Memory B cell (primary cell): ENCODE data around the gene ASPHD2.
"Not testable (repeated sequence)": the region's sequence is repeated elsewhere in the genome, so short reads cannot be mapped to it uniquely, and the experiment has no call there.

Experiments used
- ATAC-seq: fragments of 150-1000 bp; cut with Tn5 transposase; 2 replicates; pipeline ENCODE4 v1.10.0; 2021; ENCODE audit warnings: low read depth, mild to moderate bottlenecking, moderate library complexity
- DNase-seq, 2 donors: peaks; one replicate each; pipeline ENCODE4 v3.0.0; 2022; ENCODE audit warnings: low spot score in 2 of 2
- H3K27ac Mint-ChIP-seq: one replicate; pipeline ENCODE4 v1.8.0; 2022; ENCODE audit warnings: mild to moderate bottlenecking, moderate library complexity, mixed read lengths
- H3K27me3 Mint-ChIP-seq: one replicate; pipeline ENCODE4 v1.8.0; 2022; ENCODE audit warnings: mixed read lengths
- H3K36me3 Mint-ChIP-seq: one replicate; pipeline ENCODE4 v1.8.0; 2022; ENCODE audit warnings: mild to moderate bottlenecking, mixed read lengths
- H3K4me1 Mint-ChIP-seq: one replicate; pipeline ENCODE4 v1.8.0; 2022; ENCODE audit warnings: mixed read lengths
- H3K4me3 Mint-ChIP-seq: one replicate; pipeline ENCODE4 v1.8.0; 2022; ENCODE audit warnings: mild to moderate bottlenecking, moderate library complexity, mixed read lengths
- H3K9me3 Mint-ChIP-seq: one replicate; pipeline ENCODE4 v1.8.0; 2022; ENCODE audit warnings: mixed read lengths

ASPHD2 gene

DNA sequence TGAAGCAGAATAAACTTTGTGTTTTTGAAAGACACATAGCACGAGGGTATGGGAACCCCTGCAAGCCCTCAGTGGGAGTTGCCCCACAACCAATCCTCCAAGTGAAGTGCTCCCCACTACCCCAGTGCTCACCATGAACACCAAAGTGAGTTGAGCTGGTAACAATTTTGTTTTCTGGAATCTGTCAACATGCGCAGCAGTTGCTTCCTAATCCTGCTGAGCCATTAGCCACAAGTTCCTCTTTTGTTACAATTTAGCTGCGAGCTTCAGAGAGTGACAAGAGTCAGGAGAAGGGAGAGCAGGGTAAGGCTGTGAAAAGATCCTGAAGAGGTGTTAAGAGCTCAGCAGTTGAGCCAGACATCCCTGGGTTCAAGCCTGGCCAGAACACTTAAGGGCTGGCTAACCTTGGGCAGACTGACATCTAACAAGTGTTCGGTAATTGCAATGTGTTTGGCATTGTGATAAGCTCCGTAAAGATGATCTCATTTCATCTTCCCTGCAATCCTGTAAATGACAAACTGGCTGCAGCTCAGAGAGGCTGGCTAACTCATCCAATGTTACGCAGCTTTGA lies 24.1 kb upstream of the ASPHD2 start:
- Mint-ChIP-seq H3K27ac (peak overlapping the region; percentile 71), H3K36me3 (no peaks in the 10 kb centered on the region), H3K4me3 (peak overlapping the region; percentile 59), H3K4me1 (peaks cover 12% of the 10 kb centered on the region), H3K27me3 (peaks cover 13% of the 10 kb centered on the region), H3K9me3 (no peaks in the 10 kb centered on the region)
- ATAC-seq (peak; percentile 64), DNase-seq (peak in 1 of 2 donors; percentile 10)

DNA sequence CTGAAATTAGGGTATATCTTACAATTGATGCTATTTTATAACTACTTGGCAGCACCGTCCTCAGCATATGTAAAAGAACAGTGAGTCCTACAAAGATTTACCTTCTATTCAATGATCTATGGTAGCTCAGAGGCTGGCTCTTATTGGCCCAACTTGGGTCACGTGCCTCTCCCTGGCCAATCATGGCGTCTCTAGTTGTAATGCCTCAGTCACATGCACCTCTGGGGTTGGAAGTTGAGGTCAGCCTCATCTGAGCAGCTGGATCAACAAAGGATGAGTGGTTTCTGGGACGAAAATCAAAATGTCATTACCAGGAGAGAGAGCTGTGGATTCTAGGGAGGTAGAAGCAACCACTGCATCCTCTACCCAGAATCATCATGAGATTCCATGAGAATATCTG lies 22.9 kb upstream of the ASPHD2 start:
- DNase-seq (no peak), ATAC-seq (no peak)
- Mint-ChIP-seq H3K27ac (no peak overlapping the region), H3K4me1 (peaks cover 12% of the 10 kb centered on the region), H3K36me3 (no peaks in the 10 kb centered on the region), H3K9me3 (no peaks in the 10 kb centered on the region), H3K4me3 (no peak overlapping the region), H3K27me3 (peaks cover 13% of the 10 kb centered on the region)

DNA sequence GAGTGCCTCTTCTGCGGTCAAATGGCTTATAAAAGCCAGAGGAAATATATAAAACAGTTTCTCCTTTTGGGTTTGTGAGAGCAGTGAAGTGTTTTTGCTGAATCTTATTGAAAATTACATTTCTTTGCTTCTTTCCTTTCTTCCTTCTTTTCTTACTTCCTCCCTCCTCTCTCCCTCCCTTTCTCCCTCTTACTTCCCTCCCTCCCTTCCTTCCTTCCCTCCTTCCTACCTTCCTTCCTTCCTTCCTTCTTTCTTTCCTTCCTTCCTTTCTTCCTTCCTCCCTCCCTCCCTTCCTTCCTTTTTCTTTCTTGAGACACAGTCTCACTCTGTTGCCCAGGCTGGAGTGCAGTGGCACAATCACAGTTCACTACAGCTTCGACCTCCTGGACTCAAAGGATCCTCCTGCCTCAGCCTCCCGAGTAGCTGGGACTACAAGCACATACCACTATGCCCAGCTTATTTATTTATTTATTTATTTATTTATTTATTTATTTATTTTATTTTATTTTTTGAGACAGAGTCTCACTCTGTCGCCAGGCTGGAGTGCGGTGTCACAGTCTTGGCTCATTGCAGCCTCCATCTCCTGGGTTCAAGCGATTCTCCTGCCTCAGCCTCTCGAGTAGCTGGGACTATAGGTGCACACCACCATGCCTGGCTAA lies 20.4 kb upstream of the ASPHD2 start:
- H3K9me3 Mint-ChIP-seq, ATAC-seq, DNase-seq, H3K36me3 Mint-ChIP-seq, H3K27ac Mint-ChIP-seq, H3K27me3 Mint-ChIP-seq, H3K4me3 Mint-ChIP-seq: not testable (repeated sequence)
- H3K4me1 Mint-ChIP-seq = peaks cover 12% of the 10 kb centered on the region

DNA sequence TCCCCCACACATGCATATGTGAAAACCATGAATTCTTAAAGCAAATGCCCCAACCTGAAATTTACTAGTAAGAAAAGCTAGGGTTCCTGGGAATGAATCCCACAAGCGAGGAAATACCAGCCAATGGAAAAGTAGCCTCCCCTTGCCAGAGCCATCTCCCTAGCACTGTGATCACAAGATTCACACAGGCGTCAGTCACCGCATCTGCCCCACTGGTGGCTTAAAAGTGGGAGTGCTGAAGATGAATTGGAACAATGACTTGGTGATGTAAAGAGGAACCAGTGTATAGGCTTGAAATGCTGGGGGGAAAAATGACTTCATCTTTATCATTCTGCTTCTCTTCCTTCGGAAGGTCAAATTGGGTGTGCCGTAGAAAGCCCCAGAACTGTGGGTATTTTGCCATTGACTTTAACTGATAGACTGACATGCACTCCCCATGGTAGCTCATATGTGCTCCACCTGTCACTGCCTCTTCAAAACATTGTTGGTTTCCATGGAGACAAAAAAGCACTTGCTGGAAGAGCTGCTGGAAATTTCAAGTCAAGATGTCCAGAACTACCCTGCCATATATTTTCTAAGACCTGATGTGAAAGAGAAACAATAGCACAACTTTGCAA lies 19.2 kb upstream of the ASPHD2 start:
- Mint-ChIP-seq H3K4me1 (peaks cover 4% of the 10 kb centered on the region), H3K4me3 (no peak overlapping the region), H3K27ac (no peak overlapping the region), H3K9me3 (no peaks in the 10 kb centered on the region), H3K27me3 (peaks cover 4% of the 10 kb centered on the region), H3K36me3 (no peaks in the 10 kb centered on the region)
- no peak for ATAC-seq
- no peak for DNase-seq

DNA sequence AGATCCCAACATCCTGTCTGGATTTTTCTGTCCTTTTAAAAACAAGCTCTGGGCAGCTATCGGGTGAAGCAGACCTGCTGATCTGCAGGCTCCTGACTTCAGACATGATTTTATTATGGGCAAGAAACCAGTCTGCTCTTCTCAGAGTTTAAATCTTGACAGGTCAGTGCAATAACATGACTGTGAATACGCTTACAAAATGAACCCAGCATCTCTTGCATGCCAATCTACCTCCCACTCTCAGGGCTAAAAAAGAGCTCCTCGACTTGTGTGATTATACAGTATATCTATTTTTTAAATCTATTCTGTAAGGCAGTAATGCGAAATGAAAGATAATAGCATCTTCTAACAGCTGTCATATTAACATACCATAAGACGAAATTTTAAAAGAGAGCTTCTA lies 18.7 kb upstream of the ASPHD2 start:
- Mint-ChIP-seq H3K27me3 (peaks cover 4% of the 10 kb centered on the region), H3K4me3 (no peak overlapping the region), H3K9me3 (no peaks in the 10 kb centered on the region), H3K36me3 (no peaks in the 10 kb centered on the region), H3K4me1 (peaks cover 2% of the 10 kb centered on the region), H3K27ac (no peak overlapping the region)
- no peak for DNase-seq
- ATAC-seq = no peak

DNA sequence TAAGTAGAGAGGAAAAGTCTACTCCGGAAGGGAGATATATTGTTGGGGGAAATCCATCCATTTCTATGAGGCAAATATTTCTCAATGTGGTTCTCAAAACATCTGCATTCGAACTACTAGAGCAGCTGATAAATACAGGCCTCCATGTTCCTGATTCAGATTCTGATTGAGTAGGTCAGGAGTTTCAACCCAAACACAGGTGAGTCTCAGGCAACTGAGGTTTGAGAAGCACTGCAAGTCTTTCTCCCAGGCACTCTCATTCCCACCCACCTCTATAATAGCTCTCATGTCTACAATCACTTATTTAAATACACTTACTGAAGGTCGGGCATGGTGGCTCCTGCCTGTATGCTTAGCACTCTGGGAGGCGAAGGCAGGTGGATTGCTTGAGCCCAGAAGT lies 14.7 kb upstream of the ASPHD2 start:
- Mint-ChIP-seq H3K27ac (no peak overlapping the region), H3K36me3 (no peaks in the 10 kb centered on the region), H3K4me3 (no peak overlapping the region), H3K27me3 (peaks cover 10% of the 10 kb centered on the region), H3K4me1 (no peaks in the 10 kb centered on the region), H3K9me3 (no peaks in the 10 kb centered on the region)
- no peak for ATAC-seq
- no peak for DNase-seq

DNA sequence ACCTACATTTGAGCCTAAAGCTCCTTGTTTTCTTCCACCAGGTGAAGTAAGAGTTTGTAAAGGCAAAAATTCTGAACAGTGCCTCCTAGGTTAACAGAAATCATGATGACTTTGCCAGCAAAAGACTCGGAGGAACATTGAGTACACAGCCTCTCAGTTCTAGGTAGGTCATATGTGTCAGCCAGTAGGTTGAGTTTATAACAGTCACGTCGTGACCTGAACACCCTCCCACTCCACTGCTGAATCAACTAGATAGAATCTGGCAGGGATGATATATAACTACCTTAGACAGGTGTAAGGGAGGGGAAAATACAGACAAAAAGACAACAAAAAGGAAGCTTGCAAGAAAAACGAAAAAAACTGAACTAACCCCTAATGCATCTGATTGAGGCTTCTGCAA lies 12.8 kb upstream of the ASPHD2 start:
- no peaks in the 10 kb centered on the region for H3K36me3 Mint-ChIP-seq
- H3K4me1 Mint-ChIP-seq = no peaks in the 10 kb centered on the region
- H3K27me3 Mint-ChIP-seq = peaks cover 6% of the 10 kb centered on the region
- no peak overlapping the region for H3K4me3 Mint-ChIP-seq
- no peak for ATAC-seq
- H3K27ac Mint-ChIP-seq = no peak overlapping the region
- no peak for DNase-seq
- no peaks in the 10 kb centered on the region for H3K9me3 Mint-ChIP-seq

DNA sequence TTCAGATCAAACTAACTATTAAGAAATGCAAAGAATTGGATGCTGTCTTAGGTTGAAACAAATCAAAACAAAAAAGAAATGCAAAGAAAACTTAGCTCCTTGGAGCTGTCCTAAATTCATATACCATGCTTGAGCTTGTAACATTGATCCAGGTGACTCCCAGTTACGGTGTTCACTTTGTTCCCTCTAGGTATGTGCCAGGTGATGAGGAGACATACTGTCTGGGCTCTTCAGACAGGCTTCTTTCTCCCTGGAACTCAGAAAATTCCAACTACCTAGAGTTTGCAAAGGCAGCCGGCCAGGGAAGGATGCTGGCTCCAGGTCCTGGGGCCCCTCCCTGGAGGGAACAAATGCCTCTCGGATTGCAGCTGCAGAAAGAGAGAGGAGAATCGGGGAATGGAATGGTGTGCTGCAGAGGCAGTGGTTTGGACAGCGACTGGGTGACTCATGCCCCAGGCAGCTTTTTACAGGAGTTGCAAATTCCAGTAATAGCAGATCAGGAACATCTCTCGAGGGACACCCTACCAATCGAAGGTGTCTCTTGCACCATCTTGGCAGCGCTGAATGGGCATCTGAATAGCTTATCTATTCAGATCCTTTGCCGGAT lies 12.3 kb upstream of the ASPHD2 start:
- no peak overlapping the region for H3K27ac Mint-ChIP-seq
- no peak for DNase-seq
- no peaks in the 10 kb centered on the region for H3K9me3 Mint-ChIP-seq
- no peak for ATAC-seq
- no peaks in the 10 kb centered on the region for H3K36me3 Mint-ChIP-seq
- peaks cover 6% of the 10 kb centered on the region for H3K27me3 Mint-ChIP-seq
- no peaks in the 10 kb centered on the region for H3K4me1 Mint-ChIP-seq
- no peak overlapping the region for H3K4me3 Mint-ChIP-seq

DNA sequence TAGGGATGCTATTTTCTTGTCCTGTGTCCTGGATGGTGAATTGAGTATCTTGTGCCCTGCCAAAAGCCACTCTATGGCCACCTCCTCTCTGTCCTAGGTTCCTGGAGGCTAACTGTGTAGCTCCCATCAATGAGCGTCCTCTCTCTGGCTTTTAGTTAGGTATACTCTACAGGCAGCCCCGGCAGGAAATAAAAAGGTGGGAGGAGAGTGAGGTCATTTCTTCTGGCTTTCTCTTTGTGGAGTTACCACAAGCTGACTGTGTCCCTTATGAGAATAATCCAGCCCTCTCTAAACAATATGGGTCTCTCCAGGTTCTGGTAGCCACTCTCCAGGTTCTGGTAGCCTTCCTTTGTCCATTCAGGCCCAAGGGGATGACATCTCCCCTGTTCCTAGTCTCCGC lies 11.7 kb upstream of the ASPHD2 start:
- ATAC-seq = no peak
- H3K27ac Mint-ChIP-seq = no peak overlapping the region
- H3K4me1 Mint-ChIP-seq = no peaks in the 10 kb centered on the region
- DNase-seq = no peak
- peaks cover 6% of the 10 kb centered on the region for H3K27me3 Mint-ChIP-seq
- no peaks in the 10 kb centered on the region for H3K9me3 Mint-ChIP-seq
- H3K4me3 Mint-ChIP-seq = no peak overlapping the region
- H3K36me3 Mint-ChIP-seq = no peaks in the 10 kb centered on the region

DNA sequence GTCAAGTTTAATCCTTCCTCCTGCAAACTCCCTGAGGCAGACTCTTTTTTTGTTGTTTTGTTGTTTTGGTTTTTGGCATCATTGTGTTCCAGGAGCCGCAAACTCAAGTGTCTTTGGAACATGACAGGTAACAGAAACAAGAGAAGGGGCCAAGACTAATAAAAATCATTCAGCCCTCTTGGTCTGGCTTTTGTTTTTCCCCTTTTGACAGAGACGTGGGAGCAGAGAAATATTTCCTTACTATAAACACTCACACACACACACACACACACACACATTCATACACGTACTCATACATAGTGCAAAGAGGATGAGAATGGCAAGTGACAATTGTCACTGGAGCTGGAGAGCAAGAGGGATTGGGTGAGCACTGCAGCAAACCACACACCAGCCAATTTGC lies 10.4 kb upstream of the ASPHD2 start:
- ATAC-seq = no peak
- DNase-seq = no peak
- peaks cover 1% of the 10 kb centered on the region for H3K9me3 Mint-ChIP-seq
- H3K36me3 Mint-ChIP-seq = peaks cover under 1% of the 10 kb centered on the region
- H3K4me1 Mint-ChIP-seq = no peaks in the 10 kb centered on the region
- no peak overlapping the region for H3K27ac Mint-ChIP-seq
- H3K4me3 Mint-ChIP-seq = no peak overlapping the region
- H3K27me3 Mint-ChIP-seq = peaks cover 6% of the 10 kb centered on the region

DNA sequence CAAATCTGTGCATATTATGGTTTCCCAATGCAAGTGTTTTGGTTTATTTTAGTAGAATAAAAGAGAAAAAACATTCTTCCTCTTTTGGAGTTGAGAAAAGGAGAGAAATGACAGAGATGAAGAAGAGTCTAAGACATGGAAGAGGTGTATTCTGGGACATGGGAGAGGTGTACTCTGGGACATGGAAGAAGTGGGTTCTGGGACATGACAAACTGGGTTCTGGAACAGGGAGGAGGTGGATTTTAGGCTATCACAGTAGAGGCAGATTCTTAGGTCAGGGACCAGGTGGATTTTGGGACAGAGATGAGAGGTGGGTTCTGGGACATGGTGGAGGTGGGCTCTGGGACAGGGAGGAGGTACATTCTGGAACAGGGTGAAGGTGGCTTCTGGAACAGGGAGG lies 2.1 kb upstream of the ASPHD2 start:
- Mint-ChIP-seq H3K27ac (peak overlapping the region; percentile 68), H3K27me3 (no peaks in the 10 kb centered on the region), H3K4me1 (peaks cover 31% of the 10 kb centered on the region), H3K9me3 (peaks cover 1% of the 10 kb centered on the region), H3K36me3 (peaks cover 1% of the 10 kb centered on the region), H3K4me3 (peak overlapping the region; percentile 80)
- DNase-seq = no peak
- ATAC-seq = no peak

DNA sequence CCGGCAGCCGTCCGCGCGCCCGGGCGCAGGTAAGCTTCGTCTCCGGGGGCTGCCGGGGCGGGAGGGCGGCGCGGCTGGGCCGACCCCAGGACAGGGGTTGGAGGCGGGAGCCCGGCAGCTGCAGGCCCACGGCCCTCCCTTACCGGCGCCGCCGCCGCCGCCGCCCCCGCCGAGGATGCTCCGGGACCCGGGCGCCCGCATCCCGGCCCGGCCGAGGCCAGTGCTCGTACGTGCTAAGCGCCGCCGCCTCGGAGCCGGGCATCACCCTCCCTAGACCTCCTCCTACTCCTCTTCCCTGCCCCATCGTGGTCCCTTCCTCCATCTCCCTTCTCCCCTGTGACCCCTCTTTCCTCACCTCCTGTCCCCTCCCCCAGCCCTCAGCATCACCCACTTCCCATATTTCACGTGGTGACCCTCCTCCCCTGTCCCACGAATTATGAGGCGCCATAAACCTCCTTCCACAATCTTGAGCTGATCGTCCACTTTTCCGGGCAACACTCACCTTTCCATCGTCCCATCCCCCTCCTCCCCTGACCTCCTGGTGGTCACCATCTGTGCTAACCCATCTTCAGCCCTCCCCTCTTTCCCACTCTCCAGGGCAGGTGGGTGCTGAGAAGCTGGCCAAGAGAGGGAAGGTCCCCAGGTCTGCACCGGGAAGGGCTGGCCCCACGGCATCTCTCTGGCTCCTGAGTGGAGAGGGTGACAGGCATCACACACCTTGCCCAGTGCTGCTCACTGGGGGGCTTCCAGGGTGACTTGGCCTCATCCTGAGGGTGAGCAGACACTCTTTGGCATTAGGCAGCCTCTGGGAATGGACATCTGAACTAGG lies 612 bp downstream of the ASPHD2 start:
- Mint-ChIP-seq H3K36me3 (no peaks in the 10 kb centered on the region), H3K27ac (peak overlapping the region; percentile 92), H3K27me3 (no peaks in the 10 kb centered on the region), H3K4me3 (peak overlapping the region; percentile 97), H3K9me3 (no peaks in the 10 kb centered on the region), H3K4me1 (peaks cover 44% of the 10 kb centered on the region)
- ATAC-seq (peak; percentile 1), DNase-seq (peak in 1 of 2 donors; percentile 18)

DNA sequence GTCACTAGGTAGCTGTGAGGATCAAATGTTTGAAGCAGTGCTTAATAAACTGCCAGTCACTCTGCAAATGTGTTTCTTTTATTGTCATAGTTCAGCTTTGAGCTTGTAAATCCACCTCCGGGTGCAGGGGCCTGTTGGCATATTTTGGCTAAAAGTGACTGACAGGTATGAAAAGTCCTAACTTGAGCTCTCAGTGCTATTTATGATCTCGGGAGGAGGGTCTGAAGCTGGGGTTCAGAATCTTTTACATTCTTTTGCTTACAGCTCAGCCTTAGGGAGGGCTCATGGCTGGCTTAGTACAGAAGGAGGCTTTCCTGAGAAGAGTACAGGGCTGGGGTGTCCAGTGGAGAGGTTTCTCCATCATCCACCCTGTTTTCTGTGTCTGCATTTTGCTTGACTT lies 1.5 kb downstream of the ASPHD2 start:
- DNase-seq = no peak
- Mint-ChIP-seq H3K27me3 (no peaks in the 10 kb centered on the region), H3K27ac (peak overlapping the region; percentile 92), H3K4me3 (peak overlapping the region; percentile 97), H3K36me3 (peaks cover 7% of the 10 kb centered on the region), H3K4me1 (peaks cover 51% of the 10 kb centered on the region), H3K9me3 (no peaks in the 10 kb centered on the region)
- no peak for ATAC-seq
